Stimulated activated CD4-positive, alpha-beta T cell treated with anti-CD3 and anti-CD28 coated beads, Interleukin-4, amount 100 ng/mL, for 48 hours (primary cell): ENCODE data around the gene IDH1.
"Not testable (repeated sequence)": the region's sequence is repeated elsewhere in the genome, so short reads cannot be mapped to it uniquely, and the experiment has no call there.

Source experiments
- DNase-seq, 2 donors: peaks; one replicate each; pipeline ENCODE4 v3.0.0-alpha.2; 2020; ENCODE audit warnings: low read depth in 2 of 2

IDH1 gene

GRCh38 chr2:208254871-208255556 lies at the start of gene IDH1:
IDH1 (minus strand) TSS chr2:208255071; CDS start chr2:208251551, 3,520 bp downstream.
- peak; percentile 94 to 98 for DNase-seq

- no peak for DNase-seq
Measured at GRCh38 chr2:208304157-208304556, 49.3 kb upstream of the IDH1 start.

DNA sequence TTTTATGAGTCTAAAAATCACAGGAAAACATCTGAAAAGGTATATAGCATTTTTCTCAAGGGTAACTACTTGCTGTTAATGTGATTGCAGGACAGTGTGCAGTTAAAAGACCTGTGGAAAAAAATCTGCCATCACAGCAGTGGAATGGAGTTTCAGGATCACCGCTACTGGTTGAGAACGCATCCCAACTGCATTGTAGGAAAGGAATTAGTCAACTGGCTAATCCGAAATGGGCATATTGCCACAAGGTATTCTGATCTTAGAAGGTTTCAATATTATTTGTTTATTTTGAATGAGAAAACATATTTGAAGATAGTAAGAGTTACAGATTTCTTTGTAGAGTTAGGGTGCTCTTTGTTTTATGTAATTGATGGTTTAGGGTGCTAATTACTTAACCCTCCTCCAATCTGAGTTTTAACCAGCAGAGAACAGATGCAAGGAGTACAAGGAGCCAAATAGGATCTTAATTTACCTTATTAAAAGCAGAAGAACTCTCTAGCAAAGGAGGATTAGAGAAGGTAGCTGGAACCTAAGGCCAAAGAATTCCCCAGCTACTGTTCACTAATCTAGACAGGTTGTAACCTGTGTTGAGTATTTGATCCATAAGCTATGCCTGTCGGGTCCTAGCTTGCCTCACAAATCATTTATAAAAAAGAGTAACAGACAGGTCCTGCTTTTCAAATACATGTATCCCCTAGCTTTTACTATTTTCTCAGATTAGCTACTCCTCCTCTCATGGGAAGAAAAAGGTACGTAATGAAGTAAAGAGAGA lies 46.2 kb upstream of the IDH1 start:
- DNase-seq = no peak

GRCh38 chr2:208297961-208298360 lies 43.1 kb upstream of the IDH1 start:
- no peak for DNase-seq

GRCh38 chr2:208296610-208297009 lies 41.7 kb upstream of the IDH1 start:
- no peak for DNase-seq

DNA sequence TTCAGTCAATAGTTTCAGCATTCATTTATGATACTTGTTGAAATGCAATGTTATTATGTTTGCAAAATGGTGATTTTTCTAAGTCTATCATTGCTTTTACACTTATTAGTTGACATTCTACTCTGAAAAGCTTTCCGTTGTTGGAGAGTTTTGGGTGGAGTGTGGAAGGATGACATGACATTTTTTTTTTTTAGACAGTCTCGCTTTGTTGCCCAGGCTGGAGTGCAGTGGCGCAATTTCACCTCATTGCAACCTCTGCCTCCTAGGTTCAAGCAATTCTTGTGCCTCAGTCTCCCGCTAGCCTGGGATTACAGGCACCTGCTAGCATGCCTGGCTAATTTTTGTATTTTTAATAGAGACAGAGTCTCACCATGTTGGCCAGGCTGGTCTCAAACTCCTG lies 41.0 kb upstream of the IDH1 start:
- DNase-seq = no peak

GRCh38 chr2:208294482-208295024 lies 39.7 kb upstream of the IDH1 start:
- no peak for DNase-seq

GRCh38 chr2:208285853-208286252 lies 31.0 kb upstream of the IDH1 start:
- DNase-seq = no peak

- no peak for DNase-seq
Measured at GRCh38 chr2:208280933-208281332, 26.1 kb upstream of the IDH1 start.

GRCh38 chr2:208280234-208280633 lies 25.4 kb upstream of the IDH1 start:
- DNase-seq = no peak

GRCh38 chr2:208279236-208279635 lies 24.4 kb upstream of the IDH1 start:
- no peak for DNase-seq

DNA sequence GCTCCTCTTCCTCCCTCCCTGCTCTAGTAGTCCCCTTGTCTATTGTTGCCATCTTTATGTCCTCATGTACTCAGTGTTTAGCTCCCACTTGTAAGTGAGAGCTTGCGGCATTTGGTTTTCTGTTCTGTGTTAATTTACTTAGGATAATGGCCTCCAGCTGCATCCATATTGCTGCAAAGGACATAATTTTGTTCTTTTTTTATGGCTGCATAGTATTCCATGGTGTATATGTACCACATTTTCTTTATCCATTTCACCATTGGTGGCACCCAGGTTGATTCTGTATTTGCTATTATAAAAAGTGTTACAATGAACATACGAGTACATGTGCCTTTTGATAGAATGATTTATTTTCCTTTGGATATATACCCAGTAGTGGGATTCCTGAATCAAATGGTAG lies 23.7 kb upstream of the IDH1 start:
- DNase-seq = no peak

GRCh38 chr2:208274748-208275147 lies 19.9 kb upstream of the IDH1 start:
- DNase-seq = no peak

DNA sequence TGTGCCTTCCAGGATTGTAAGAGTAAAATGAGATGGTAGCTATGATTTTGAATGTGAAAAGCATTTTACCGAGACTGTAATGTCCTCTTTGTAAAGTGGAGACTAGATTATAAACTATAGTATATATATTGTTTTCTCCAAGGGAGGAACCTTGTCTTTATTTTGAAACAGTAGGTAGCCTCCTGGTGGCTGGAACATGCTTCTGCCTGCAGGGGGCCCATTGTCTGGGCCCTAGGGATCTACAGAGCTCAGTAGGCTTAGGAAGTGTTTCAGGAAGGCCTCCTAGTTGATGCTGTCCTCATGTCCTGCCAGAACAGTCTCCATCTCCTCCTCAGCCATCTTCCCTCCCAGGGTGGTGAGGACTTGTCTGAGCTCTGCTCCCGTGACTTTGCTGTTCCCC lies 14.2 kb upstream of the IDH1 start:
- DNase-seq = no peak

DNA sequence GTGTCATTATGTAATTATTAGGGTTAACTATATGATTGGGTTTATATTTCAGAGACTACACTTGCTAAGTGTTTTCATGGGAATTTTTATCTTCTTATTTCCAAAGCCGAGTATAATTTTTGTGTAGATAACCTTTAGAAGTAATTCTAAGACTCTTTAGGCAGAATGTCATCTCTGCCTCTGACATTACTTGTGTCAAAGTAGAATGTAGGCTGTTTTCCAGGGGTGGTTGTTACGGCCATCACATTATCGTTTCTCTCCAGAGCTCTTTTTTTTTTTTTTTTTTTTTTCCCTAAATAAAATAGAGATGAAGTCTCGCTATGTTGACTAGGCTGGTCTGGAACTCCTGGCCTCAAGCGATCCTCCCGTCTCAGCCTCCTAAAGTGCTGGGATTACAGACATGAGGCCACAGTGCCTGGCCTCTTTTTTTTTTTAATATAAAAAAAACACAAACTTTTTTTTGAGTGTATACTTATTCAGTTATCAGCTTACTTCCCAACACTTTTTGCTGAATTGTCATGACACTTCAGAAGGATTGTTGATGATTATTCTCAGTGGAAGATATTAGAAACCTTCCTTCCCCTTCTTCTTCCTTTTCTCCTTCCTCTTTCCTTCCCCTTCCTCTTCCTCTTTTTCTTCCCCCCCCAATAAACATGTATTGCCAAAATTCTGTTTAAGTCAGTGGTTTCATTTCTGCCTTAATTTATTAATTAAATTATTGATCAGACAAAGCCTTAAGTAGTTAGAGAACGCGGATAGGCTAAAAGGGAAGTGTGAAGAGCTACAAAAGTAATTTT lies 13.5 kb upstream of the IDH1 start:
- no peak for DNase-seq

- not testable (repeated sequence) for DNase-seq
Measured at GRCh38 chr2:208267526-208267925, 12.7 kb upstream of the IDH1 start.

DNA sequence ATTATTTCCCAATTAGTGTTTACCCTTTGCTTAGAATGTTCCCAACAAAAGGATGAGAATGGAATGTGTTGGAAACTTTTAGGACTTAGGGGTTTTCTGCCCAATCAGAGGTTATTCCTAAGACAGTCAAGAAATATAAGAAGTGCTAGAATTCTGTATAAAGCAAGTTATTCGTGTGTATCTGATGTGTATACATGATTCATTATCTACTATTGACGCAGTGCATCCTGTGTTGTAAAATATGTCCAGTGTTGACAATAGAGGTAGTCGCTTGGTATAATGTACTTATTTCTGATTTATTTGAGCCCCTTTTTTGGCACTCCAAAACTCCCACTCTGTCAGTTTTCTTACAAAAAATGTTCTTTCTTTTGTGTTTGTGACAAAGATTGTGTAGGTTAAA lies 12.1 kb upstream of the IDH1 start:
- no peak for DNase-seq

DNA sequence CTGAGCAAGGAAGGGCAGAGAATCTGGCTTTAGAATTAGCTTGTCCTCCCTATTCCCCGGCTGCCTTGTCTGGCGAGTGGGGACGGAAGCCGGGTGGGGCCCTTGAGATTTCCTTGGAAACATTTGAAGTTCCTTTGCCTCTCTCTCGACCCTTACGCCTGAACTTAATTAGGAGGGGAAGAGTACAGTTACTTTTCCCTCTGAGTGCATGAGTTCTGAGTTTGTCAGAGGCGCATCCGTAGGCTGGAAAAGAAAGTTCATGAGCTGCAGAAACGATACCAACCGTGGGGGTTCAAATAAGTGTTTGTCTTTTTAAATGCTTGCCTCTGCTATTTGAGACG lies 11.7 kb upstream of the IDH1 start:
- no peak for DNase-seq

DNA sequence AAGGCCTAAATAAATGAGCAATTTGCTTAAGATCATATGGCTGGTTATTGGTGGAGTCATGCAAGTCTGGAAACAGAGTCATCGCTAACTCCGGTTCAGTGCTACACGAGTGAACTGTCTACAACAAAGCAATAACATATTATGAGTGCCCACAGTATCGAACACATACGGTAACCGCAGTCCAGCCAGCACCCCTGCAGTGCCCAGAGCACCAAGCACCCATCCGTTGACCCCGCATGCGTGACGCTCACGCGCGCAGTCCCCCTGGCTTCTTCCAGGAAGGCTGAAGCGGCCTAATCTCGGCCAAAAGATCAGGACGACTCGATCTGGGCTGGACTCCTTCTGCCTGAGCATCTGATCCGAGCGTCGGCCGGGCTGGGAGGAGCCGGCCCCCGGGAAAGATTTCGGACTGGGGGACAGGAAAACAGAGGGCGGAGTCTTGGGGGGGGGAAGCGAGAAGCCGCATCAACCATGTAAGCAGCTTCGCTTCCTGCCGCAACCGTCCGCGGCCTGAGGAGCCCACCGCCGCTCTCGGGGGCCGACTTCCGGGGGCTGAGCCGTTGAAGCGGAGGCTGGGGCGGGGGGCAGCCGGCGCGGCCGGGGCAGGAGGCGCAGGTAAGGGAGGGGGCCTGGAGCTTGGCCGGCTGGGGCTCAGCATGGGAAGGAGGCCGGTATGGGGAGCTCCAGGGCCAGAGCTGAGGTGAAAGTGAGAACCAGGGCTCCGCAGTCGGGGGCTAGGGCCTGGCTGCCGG lies 11.1 kb upstream of the IDH1 start, which contains the start of gene PIKFYVE:
PIKFYVE (plus strand) TSS at position 455 of the 752 bp plus-strand sequence. CDS start 5,265 bp downstream, outside the sequence.
- peak; percentile 68 to 88 for DNase-seq

DNA sequence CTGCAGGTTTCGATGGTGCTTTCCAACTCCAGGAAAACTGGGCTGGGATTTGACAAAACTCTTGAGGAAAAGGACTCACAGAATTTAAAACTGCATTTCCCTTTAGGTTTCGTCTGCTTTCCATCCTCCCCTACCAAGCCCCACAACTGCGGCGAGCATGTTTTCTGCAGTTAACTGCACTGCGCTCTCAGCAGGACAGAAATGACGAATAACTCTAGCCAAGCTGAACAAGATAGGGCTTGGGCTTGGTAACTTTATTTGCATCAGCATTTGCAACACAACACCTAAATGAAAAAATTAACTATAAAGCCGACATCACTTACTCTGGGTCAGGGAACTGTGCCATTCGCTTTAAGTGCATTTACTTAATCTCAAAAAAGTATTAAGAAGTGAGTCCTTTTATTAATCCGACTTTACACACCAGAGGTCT lies 10.5 kb upstream of the IDH1 start:
- peak in 1 of 2 donors; percentile 26 for DNase-seq
